ENCODE results near the gene GABBR2.

DNA sequence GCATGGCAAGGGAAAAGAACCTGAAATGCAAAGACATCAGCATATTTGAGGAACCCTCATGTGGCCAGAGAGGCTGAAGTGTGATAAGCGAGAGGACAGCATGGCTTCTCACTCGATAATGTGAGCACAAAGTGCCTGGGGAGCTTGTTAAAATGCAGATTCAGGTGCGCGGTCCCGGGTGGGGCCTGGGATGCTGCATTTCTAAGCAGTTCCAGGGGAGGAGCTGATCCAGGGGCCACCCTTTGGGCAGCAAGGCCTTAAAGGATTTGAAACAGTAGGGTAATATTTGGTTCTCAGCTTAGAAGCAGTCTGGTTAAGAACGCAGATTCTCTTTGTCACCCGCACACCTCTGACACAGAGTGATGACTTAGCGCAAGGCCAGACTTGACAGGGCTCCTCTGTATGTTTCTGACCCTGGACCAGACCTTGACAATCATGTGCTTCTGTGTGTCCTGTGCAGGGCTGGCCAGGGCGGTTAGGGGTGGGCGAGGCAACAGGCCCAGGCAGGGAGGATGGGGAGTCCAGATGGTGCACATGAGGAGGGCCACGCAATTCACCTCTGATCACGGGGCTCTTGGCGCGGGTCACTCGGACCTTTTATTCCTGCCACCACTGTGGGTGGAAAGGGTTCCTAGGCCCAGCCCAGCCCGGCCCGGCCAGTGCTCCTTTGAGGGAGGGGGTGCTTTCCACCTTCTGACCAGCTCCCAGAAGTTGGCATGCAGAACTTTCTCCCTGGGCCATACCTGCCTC is 390.5 kb downstream of the GABBR2 start:
- TF ChIP-seq KDM2B (CRISPR knock-in tag; IDR thresholded peaks at IDR 0.05), result no peak
- TF ChIP-seq CTCF (IDR thresholded peaks at IDR 0.05 in 2 of 3, conservative IDR thresholded peaks at IDR 0.05 in 1 of 3; ENCODE audit: insufficient read depth in 2 of 3, low read depth in 1 of 3, low read length in 3 of 3), result no peak
- no peak for TF ChIP-seq MEF2A (IDR thresholded peaks at IDR 0.05; ENCODE audit: control insufficient read depth, low read depth, low read length)
- TF ChIP-seq, protein P1, sequence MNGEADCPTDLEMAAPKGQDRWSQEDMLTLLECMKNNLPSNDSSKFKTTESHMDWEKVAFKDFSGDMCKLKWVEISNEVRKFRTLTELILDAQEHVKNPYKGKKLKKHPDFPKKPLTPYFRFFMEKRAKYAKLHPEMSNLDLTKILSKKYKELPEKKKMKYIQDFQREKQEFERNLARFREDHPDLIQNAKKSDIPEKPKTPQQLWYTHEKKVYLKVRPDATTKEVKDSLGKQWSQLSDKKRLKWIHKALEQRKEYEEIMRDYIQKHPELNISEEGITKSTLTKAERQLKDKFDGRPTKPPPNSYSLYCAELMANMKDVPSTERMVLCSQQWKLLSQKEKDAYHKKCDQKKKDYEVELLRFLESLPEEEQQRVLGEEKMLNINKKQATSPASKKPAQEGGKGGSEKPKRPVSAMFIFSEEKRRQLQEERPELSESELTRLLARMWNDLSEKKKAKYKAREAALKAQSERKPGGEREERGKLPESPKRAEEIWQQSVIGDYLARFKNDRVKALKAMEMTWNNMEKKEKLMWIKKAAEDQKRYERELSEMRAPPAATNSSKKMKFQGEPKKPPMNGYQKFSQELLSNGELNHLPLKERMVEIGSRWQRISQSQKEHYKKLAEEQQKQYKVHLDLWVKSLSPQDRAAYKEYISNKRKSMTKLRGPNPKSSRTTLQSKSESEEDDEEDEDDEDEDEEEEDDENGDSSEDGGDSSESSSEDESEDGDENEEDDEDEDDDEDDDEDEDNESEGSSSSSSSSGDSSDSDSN (IDR thresholded peaks at IDR 0.05; ENCODE audit: borderline replicate concordance in 1 of 2, low read depth in 2 of 2, low read length in 2 of 2), result no peak
- no peak for TF ChIP-seq SRF (CRISPR knock-in tag; IDR thresholded peaks at IDR 0.05)
- TF ChIP-seq ZBTB34 (CRISPR knock-in tag; IDR thresholded peaks at IDR 0.05), result no peak
- TF ChIP-seq GABPB2 (CRISPR knock-in tag; conservative IDR thresholded peaks at IDR 0.05), result no peak
- TF ChIP-seq ZNF76 (CRISPR knock-in tag; IDR thresholded peaks at IDR 0.05; ENCODE audit: borderline replicate concordance), result no peak
- no peak for TF ChIP-seq GATAD2A (IDR thresholded peaks at IDR 0.05)
- TF ChIP-seq ATF2 (CRISPR knock-in tag; IDR thresholded peaks at IDR 0.05), result no peak

All from K562 (cell line).